ENCODE data around the gene ANKS1A. TPM values are rescaled to one million over a fixed set of nuclear protein-coding genes. Genes with fewer than 3 reads are reported as not detected.
"Not testable (repeated sequence)": the region's sequence is repeated elsewhere in the genome, so short reads cannot be mapped to it uniquely, and the experiment has no call there.

The ANKS1A gene
- total RNA-seq, 4 donors from 2014 or later: 12.1 to 31.8 (median 24.1) TPM

DNA sequence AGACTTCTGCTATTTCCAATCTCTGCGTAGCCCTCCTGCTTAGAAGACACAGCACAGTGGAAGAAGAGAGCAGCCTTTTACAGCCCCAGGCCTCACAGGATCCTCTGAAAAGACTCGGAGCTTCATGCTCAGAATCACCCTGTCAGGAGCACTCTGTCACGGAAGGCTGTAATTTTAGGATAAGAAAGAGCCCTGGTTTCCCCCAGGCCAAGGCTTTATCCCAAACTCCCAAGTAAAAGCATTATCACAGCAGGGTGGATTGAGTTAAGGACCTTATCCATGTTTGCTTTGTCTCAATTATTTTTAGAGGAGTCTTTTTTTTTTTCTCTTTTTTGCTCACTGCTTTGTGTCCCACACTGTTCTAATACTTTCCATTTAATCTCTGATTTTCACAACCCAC lies 39.2 kb downstream of the ANKS1A start:
- intact Hi-C loops (cut with DNase I; ENCODE audit: low total_unique reads): no loop called here
- Histone ChIP-seq H3K36me3 (no peaks in the 10 kb centered on the region), H3K4me1 (no peaks in the 10 kb centered on the region), H3K4me3 (no peak overlapping the region), H3K27me3 (no peaks in the 10 kb centered on the region), H3K27ac (no peak overlapping the region), H3K9me3 (no peaks in the 10 kb centered on the region)
- no peak for DNase-seq
- no peak for TF ChIP-seq POLR2A (IDR thresholded peaks at IDR 0.05)
- TF ChIP-seq, protein P1, sequence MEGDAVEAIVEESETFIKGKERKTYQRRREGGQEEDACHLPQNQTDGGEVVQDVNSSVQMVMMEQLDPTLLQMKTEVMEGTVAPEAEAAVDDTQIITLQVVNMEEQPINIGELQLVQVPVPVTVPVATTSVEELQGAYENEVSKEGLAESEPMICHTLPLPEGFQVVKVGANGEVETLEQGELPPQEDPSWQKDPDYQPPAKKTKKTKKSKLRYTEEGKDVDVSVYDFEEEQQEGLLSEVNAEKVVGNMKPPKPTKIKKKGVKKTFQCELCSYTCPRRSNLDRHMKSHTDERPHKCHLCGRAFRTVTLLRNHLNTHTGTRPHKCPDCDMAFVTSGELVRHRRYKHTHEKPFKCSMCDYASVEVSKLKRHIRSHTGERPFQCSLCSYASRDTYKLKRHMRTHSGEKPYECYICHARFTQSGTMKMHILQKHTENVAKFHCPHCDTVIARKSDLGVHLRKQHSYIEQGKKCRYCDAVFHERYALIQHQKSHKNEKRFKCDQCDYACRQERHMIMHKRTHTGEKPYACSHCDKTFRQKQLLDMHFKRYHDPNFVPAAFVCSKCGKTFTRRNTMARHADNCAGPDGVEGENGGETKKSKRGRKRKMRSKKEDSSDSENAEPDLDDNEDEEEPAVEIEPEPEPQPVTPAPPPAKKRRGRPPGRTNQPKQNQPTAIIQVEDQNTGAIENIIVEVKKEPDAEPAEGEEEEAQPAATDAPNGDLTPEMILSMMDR (IDR thresholded peaks at IDR 0.05): no peak

DNA sequence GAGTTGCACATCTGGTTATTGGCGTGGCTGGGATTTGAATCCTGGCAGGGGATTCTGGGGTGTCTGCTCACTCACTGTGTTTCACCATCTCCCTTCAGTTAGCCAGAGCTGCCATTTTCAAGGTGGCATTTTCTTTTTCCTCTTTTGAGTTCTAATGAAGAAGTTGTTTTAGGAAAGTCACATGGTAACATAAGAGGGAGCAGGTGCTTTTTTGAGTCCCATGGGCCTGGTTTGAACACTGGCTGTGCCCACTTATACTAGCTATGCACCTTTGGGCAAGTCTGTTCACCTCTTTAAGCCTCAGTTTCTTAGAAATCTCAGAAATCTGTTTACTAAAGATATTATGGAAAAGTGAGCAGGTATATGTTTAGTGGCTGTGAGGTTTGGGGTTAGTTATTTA lies 39.6 kb downstream of the ANKS1A start:
- Histone ChIP-seq H3K27ac (no peak overlapping the region), H3K27me3 (no peaks in the 10 kb centered on the region), H3K4me3 (no peak overlapping the region), H3K36me3 (no peaks in the 10 kb centered on the region), H3K9me3 (no peaks in the 10 kb centered on the region), H3K4me1 (no peaks in the 10 kb centered on the region)
- TF ChIP-seq, protein P1 (IDR thresholded peaks at IDR 0.05): no peak
- no peak for TF ChIP-seq POLR2A (IDR thresholded peaks at IDR 0.05)
- DNase-seq: no peak
- intact Hi-C loops (cut with DNase I; ENCODE audit: low total_unique reads): no loop called here

DNA sequence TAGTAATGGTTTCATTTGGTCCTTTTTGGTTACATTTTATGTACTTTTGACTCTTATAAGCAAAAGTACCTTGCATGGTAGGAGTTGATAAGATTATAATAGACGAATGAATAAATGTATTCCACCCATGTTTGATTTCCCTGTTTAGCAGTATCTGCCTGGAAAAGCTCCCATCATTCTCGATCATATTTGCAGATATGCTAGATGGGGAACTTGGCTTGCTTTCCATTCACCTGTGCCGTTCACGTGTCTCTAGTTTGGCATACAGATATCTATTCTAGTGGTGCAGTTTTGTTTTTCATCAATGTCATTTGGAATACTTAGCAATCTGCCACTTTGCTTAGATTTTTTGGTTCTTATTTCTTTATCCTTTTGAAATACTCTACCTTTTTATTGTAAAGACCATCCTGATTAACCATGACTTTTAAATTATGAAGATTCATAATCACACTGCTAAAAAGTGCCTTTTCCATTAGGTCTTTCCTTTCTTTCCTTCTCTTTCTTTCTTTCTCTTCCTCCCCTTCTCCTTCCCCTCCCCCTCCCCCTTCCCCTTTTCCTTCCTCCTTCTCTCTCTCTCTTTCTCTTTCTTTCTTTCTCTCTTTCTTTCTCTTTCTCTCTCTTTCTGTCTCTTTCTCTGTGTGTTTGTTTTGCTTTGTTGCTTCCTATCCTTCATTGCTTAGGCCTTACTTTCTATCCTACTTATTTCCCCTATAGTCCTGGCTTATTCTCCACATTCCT lies 40.4 kb downstream of the ANKS1A start:
- H3K27me3 ChIP-seq: no peaks in the 10 kb centered on the region
- TF ChIP-seq, protein P1 (IDR thresholded peaks at IDR 0.05): no peak
- no peak for TF ChIP-seq POLR2A (IDR thresholded peaks at IDR 0.05)
- no peak overlapping the region for H3K4me3 ChIP-seq
- no peaks in the 10 kb centered on the region for H3K36me3 ChIP-seq
- no peak overlapping the region for H3K27ac ChIP-seq
- no peaks in the 10 kb centered on the region for H3K9me3 ChIP-seq
- DNase-seq: no peak
- intact Hi-C loops (cut with DNase I; ENCODE audit: low total_unique reads): no loop called here
- no peaks in the 10 kb centered on the region for H3K4me1 ChIP-seq

DNA sequence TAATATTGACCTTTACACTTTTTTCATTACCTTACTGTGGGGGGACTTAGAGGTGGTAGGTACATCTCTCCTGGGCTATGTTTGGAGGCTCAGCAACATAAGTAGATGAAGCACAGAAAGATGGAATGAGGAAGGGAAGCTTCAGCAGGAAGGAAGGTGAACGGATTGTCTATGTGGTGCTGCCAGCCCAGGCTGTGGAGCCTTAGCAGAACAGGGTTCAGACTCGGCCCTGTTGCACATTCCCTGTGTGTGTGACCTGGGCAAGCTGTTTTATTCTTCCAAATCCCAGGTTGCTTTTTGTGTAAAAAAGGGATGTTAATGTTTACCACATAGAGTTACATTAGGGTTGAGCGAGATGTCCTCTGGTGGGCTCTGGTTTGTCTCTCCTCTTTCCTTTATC lies 41.2 kb downstream of the ANKS1A start:
- Histone ChIP-seq H3K4me1 (no peaks in the 10 kb centered on the region), H3K4me3 (no peak overlapping the region), H3K9me3 (no peaks in the 10 kb centered on the region), H3K27ac (no peak overlapping the region), H3K36me3 (no peaks in the 10 kb centered on the region), H3K27me3 (no peaks in the 10 kb centered on the region)
- TF ChIP-seq, protein P1 (IDR thresholded peaks at IDR 0.05): no peak
- no peak for TF ChIP-seq POLR2A (IDR thresholded peaks at IDR 0.05)
- DNase-seq: no peak
- intact Hi-C loops (cut with DNase I; ENCODE audit: low total_unique reads): no loop called here

DNA sequence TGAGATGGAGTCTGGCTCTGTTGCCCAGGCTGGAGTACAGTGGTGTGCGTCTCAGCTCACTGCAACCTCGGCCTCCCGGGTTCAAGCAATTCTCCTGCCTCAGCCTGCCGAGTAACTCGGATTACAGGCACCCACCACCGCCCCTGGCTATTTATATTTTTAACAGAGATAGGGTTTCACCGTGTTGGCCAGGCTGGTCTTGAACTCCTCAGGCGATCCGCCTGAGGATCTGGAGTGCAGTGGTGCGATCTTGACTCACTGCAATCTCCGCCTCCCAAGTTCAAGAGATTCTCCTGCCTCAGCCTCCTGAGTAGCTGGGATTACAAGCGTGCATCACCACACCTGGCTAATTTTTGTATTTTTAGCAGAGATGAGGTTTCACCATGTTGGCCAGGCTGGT lies 43.1 kb downstream of the ANKS1A start:
- H3K36me3 ChIP-seq; intact Hi-C loops (cut with DNase I; ENCODE audit: low total_unique reads): not testable (repeated sequence)

More for the DNA sequence above, 43.1 kb downstream of the ANKS1A start:
- not testable (repeated sequence) for H3K4me1 ChIP-seq, H3K9me3 ChIP-seq, H3K4me3 ChIP-seq, DNase-seq, H3K27ac ChIP-seq, H3K27me3 ChIP-seq
